ENCODE measurements around the gene THADA.
A peak's percentile ranks its signal among the peaks of the same experiment; 100 is the strongest.

DNA sequence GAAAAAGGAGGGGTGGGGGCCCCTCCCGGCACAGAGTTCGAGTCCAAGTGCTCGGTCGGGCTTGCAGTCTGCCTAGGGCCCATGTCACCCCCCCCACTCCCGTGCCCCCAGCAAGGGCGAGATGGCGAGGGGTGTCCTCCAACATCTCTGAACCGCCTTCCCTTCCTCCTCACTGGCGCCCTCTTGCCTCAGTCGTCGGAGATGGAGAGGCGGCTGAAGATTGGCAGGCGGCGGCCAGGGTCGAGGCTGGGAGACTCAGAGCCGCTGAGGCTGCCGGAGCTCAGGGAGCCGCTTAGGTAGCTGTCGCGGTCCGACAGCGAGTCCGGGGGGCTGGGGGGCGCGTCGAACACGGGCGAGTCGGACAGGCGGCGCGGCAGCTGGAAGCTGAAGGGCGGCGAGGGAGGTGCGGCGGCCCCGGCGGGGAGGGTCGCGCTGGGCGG lies 371.7 kb downstream of the THADA start:
- TF ChIP-seq CTCF (conservative IDR thresholded peaks at IDR 0.05; ENCODE audit: low read length) (peak; percentile 78), EZH2phosphoT487 (IDR thresholded peaks at IDR 0.05; ENCODE audit: borderline replicate concordance, low read depth, low read length) (no peak)

All from OCI-LY7 (cell line).